ENCODE results near the gene TIAM1.

GRCh38 chr21:31360717-31361116, 16.7 kb upstream of the TIAM1 start:
- TF ChIP-seq, protein P1, sequence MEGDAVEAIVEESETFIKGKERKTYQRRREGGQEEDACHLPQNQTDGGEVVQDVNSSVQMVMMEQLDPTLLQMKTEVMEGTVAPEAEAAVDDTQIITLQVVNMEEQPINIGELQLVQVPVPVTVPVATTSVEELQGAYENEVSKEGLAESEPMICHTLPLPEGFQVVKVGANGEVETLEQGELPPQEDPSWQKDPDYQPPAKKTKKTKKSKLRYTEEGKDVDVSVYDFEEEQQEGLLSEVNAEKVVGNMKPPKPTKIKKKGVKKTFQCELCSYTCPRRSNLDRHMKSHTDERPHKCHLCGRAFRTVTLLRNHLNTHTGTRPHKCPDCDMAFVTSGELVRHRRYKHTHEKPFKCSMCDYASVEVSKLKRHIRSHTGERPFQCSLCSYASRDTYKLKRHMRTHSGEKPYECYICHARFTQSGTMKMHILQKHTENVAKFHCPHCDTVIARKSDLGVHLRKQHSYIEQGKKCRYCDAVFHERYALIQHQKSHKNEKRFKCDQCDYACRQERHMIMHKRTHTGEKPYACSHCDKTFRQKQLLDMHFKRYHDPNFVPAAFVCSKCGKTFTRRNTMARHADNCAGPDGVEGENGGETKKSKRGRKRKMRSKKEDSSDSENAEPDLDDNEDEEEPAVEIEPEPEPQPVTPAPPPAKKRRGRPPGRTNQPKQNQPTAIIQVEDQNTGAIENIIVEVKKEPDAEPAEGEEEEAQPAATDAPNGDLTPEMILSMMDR (IDR thresholded peaks at IDR 0.05), result no peak
- TF ChIP-seq POLR2A (IDR thresholded peaks at IDR 0.05) (no peak), EP300 (IDR thresholded peaks at IDR 0.05) (no peak), POLR2AphosphoS5 (IDR thresholded peaks at IDR 0.05) (no peak)
